Lung (tissue), 12 donors: Measurements from ENCODE around the gene GARS1. TPM values are rescaled to one million over a fixed set of nuclear protein-coding genes. Genes with fewer than 3 reads are reported as not detected.

Experiments used
- ATAC-seq: fragments of 200-7000 bp; cut with Tn5 transposase; one replicate; pipeline ENCODE4 v1.9.1; 2020; ENCODE audit warnings: moderate number of reproducible peaks; ENCODE audit not compliant: insufficient read depth, low FRiP score
- DNase-seq, 3 donors: peaks; one replicate each; pipeline ENCODE4 v3.0.0-alpha.2; 2013 to 2017
- H3K27ac ChIP-seq, 2 donors: one replicate each; pipeline ENCODE4 v1.5.1; 2013; ENCODE audit warnings: mild to moderate bottlenecking in 2 of 2, moderate library complexity in 2 of 2, control low read depth in 1 of 2, inconsistent platforms in 1 of 2, low read depth in 1 of 2, low read length in 1 of 2
- H3K27me3 ChIP-seq, 3 donors: one replicate each; pipeline ENCODE4 v1.5.1; 2013; ENCODE audit warnings: low read length in 2 of 3; ENCODE audit not compliant: control insufficient read depth in 3 of 3, insufficient read depth in 3 of 3
- H3K36me3 ChIP-seq, 4 donors: one replicate each; pipeline ENCODE4 v1.5.1; 2013; ENCODE audit warnings: low read length in 4 of 4, mild to moderate bottlenecking in 1 of 4, moderate library complexity in 1 of 4; ENCODE audit not compliant: control insufficient read depth in 4 of 4, insufficient read depth in 4 of 4
- H3K4me1 ChIP-seq, 5 donors: one replicate each; pipeline ENCODE4 v1.5.1; 2013; ENCODE audit warnings: low read length in 5 of 5, mild to moderate bottlenecking in 2 of 5, moderate library complexity in 1 of 5; ENCODE audit not compliant: control insufficient read depth in 5 of 5, insufficient read depth in 5 of 5
- H3K4me3 ChIP-seq: one replicate; pipeline ENCODE4 v1.5.1; 2013; ENCODE audit warnings: mild to moderate bottlenecking, control low read depth, moderate library complexity
- H3K9ac ChIP-seq, 2 donors: one replicate each; pipeline ENCODE4 v1.5.1; 2013; ENCODE audit warnings: low read length in 2 of 2, control low read depth in 1 of 2; ENCODE audit not compliant: insufficient read depth in 1 of 2
- H3K9me3 ChIP-seq, 4 donors: one replicate each; pipeline ENCODE4 v1.5.1; 2013; ENCODE audit warnings: low read length in 3 of 4, mild to moderate bottlenecking in 1 of 4, moderate library complexity in 1 of 4; ENCODE audit not compliant: control insufficient read depth in 4 of 4, insufficient read depth in 3 of 4
- CTCF ChIP-seq: IDR thresholded peaks from 2 replicates; pipeline ENCODE4 v1.5.1; 2012; ENCODE audit warnings: mild to moderate bottlenecking; ENCODE audit errors: control extremely low read depth, extremely low read depth
- WGBS, 2 donors: extraction: QIAGEN DNeasy Blood & Tissue Kit; methylation state at CpG; one replicate each; pipeline ENCODE4 v1.1.7; 2013; 5-methylcytosine and 5-hydroxymethylcytosine counted together
- polyA plus RNA-seq, 2 donors: library from polyadenylated mRNA; stranded (reverse); fragments of 200-250 nt; gene quantifications; one replicate each; pipeline ENCODE4 v1.2.1, GENCODE V29; 2013
- total RNA-seq, 2 donors: library from RNA; depleted of rRNA in 1 of 2; stranded (reverse); fragments of >200 nt in 1 of 2; gene quantifications; one replicate each; pipeline ENCODE4 v1.2.1, GENCODE V29; 2014 to 2021
- donor health status: control.
- donor health status: control.
- donor health status: Bipolar disorder and iron deficiency.
- donor health status: healthy.
- donor health status: DM: yes; HTN: yes; CAD: no.

The GARS1 gene
- total and polyA plus RNA-seq, 4 donors: 55.5 to 132 (median 92.1) TPM

GRCh38 chr7:30650421-30650808, 55.7 kb downstream of the GARS1 start:
- Histone ChIP-seq H3K27ac (no peak overlapping the region), H3K9ac (no peak overlapping the region), H3K4me3 (no peak overlapping the region), H3K36me3 (peaks cover 0 to 4% (median 2%) of the 10 kb centered on the region in 4 donors), H3K4me1 (no peaks in the 10 kb centered on the region), H3K9me3 (no peaks in the 10 kb centered on the region), H3K27me3 (no peaks in the 10 kb centered on the region)
- TF ChIP-seq CTCF: no peak
- ATAC-seq: no peak
- 93 to 96% methylated on average over 7 of the region's 7 CpGs for WGBS, 2 donors
- no peak for DNase-seq

GRCh38 chr7:30652132-30652531, 57.5 kb downstream of the GARS1 start:
- DNase-seq (no peak), ATAC-seq (no peak)
- Histone ChIP-seq H3K9ac (no peak overlapping the region), H3K27ac (no peak overlapping the region), H3K4me3 (no peak overlapping the region), H3K4me1 (no peaks in the 10 kb centered on the region), H3K27me3 (no peaks in the 10 kb centered on the region), H3K36me3 (peaks cover 0 to 1% (median 0%) of the 10 kb centered on the region in 4 donors), H3K9me3 (no peaks in the 10 kb centered on the region)
- no peak for TF ChIP-seq CTCF
- 88 to 94% methylated on average over 7 of the region's 7 CpGs for WGBS, 2 donors

GRCh38 chr7:30652698-30653641, 58.3 kb downstream of the GARS1 start:
- peaks cover 0 to 1% (median 0%) of the 10 kb centered on the region in 4 donors for H3K36me3 ChIP-seq
- H3K27me3 ChIP-seq: no peaks in the 10 kb centered on the region
- no peaks in the 10 kb centered on the region for H3K9me3 ChIP-seq
- WGBS, 2 donors: 87 to 89% methylated on average over 18 to 19 of the region's 19 CpGs
- H3K9ac ChIP-seq: no peak overlapping the region
- no peak overlapping the region for H3K27ac ChIP-seq
- DNase-seq: no peak
- H3K4me1 ChIP-seq: no peaks in the 10 kb centered on the region
- ATAC-seq: no peak
- no peak overlapping the region for H3K4me3 ChIP-seq
- no peak for TF ChIP-seq CTCF
